Activated CD8-positive, alpha-beta memory T cell treated with anti-CD3 and anti-CD28 coated beads for 48 hours (primary cell): ENCODE data around the gene ADGRL3.
"Not testable (repeated sequence)": the region's sequence is repeated elsewhere in the genome, so short reads cannot be mapped to it uniquely, and the experiment has no call there.

Source experiments
- DNase-seq, 3 experiments: peaks; one replicate each; pipeline ENCODE4 v3.0.0-alpha.2; 2020; ENCODE audit warnings: low read depth in 2 of 3, low spot score in 2 of 3

Gene ADGRL3

GRCh38 chr4:61478340-61478739 is 278.2 kb downstream of the ADGRL3 start:
- DNase-seq = no peak

- DNase-seq = no peak
Measured at GRCh38 chr4:61485056-61485455, 284.9 kb downstream of the ADGRL3 start.

GRCh38 chr4:61489927-61490326 is 289.8 kb downstream of the ADGRL3 start:
- DNase-seq = no peak

GRCh38 chr4:61493041-61493440 is 292.9 kb downstream of the ADGRL3 start:
- no peak for DNase-seq

- DNase-seq = no peak
Measured at GRCh38 chr4:61493470-61493869, 293.3 kb downstream of the ADGRL3 start.

- no peak for DNase-seq
Measured at GRCh38 chr4:61500883-61501282, 300.8 kb downstream of the ADGRL3 start.

- DNase-seq = no peak
Measured at GRCh38 chr4:61501812-61502211, 301.7 kb downstream of the ADGRL3 start.

GRCh38 chr4:61505773-61506685 is 305.9 kb downstream of the ADGRL3 start:
- DNase-seq = no peak

GRCh38 chr4:61507091-61507490 is 307.0 kb downstream of the ADGRL3 start:
- no peak for DNase-seq

GRCh38 chr4:61509721-61510241 is 309.7 kb downstream of the ADGRL3 start:
- DNase-seq = not testable (repeated sequence)

- no peak for DNase-seq
Measured at GRCh38 chr4:61511716-61512488, 311.8 kb downstream of the ADGRL3 start.

- DNase-seq = no peak
Measured at GRCh38 chr4:61514991-61515390, 314.9 kb downstream of the ADGRL3 start.

- no peak for DNase-seq
Measured at GRCh38 chr4:61517144-61517543, 317.0 kb downstream of the ADGRL3 start.

GRCh38 chr4:61520166-61520565 is 320.0 kb downstream of the ADGRL3 start:
- DNase-seq = no peak

- DNase-seq = no peak
Measured at GRCh38 chr4:61520681-61521160, 320.6 kb downstream of the ADGRL3 start.

GRCh38 chr4:61521451-61521850 is 321.3 kb downstream of the ADGRL3 start:
- DNase-seq = no peak

- no peak for DNase-seq
Measured at GRCh38 chr4:61522312-61522711, 322.2 kb downstream of the ADGRL3 start.

GRCh38 chr4:61527888-61528287 is 327.8 kb downstream of the ADGRL3 start:
- no peak for DNase-seq

GRCh38 chr4:61528595-61528994 is 328.5 kb downstream of the ADGRL3 start:
- DNase-seq = no peak

GRCh38 chr4:61531188-61531587 is 331.1 kb downstream of the ADGRL3 start:
- DNase-seq = no peak

- no peak for DNase-seq
Measured at GRCh38 chr4:61532336-61533000, 332.3 kb downstream of the ADGRL3 start.
